GM18867 (cell line): ENCODE measurements around the gene VPS37B.
"Not testable (repeated sequence)": the region's sequence is repeated elsewhere in the genome, so short reads cannot be mapped to it uniquely, and the experiment has no call there.

Source experiments
- ATAC-seq: cut with Tn5 transposase; IDR thresholded peaks from one replicate; pipeline ENCODE4 v1.9.1; 2021; ENCODE audit warnings: mild to moderate bottlenecking, moderate library complexity; ENCODE audit not compliant: unreplicated experiment

The VPS37B gene, protein sequence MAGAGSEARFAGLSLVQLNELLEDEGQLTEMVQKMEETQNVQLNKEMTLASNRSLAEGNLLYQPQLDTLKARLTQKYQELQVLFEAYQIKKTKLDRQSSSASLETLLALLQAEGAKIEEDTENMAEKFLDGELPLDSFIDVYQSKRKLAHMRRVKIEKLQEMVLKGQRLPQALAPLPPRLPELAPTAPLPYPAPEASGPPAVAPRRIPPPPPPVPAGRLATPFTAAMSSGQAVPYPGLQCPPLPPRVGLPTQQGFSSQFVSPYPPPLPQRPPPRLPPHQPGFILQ

DNA sequence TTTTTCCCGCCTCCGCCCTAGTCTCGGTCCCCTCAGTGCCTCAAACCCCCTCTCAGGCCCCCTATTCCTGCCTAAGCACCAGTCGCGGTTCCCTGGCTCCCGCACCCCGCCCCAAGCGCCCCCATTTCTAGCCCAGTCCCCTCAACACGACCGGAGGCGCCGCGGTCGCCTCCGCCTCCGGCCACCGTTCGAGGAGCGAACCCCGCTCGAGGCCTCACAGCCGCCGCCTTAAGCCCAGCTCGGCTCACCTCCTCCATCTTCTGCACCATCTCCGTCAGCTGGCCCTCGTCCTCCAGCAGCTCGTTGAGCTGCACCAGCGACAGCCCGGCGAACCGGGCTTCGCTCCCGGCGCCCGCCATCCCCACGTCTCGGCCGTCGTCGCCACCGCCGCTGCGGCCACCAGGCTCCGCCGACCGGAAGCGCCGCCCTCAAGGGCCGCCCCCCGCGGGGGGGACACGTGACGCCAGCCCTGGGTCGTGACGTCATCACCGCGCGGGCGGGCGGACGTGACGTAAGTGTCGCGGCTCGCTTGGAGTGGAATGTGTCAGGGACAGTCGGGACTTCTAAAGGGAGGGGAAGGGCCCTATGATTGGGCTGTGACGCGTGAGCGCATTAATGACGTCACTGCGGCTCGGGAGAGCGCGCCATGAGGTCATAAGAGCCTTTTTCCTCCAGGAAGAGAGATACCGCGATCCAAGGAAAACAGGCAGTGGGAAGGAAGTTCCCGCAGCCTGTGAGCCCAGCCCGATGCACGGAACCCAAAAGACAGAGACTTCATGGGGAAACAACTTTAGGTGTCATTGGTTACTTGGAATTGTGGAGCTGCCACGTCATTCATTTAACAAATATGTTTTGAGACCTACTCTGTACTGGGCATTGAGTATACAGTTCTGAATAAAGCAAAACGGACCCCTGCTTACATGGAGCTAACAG is at the start of gene VPS37B:
Gene VPS37B (minus strand): TSS at position 421 of the 933 bp plus-strand sequence. CDS start 62 bp downstream, at position 359.
- ATAC-seq, result peak; percentile 45

DNA sequence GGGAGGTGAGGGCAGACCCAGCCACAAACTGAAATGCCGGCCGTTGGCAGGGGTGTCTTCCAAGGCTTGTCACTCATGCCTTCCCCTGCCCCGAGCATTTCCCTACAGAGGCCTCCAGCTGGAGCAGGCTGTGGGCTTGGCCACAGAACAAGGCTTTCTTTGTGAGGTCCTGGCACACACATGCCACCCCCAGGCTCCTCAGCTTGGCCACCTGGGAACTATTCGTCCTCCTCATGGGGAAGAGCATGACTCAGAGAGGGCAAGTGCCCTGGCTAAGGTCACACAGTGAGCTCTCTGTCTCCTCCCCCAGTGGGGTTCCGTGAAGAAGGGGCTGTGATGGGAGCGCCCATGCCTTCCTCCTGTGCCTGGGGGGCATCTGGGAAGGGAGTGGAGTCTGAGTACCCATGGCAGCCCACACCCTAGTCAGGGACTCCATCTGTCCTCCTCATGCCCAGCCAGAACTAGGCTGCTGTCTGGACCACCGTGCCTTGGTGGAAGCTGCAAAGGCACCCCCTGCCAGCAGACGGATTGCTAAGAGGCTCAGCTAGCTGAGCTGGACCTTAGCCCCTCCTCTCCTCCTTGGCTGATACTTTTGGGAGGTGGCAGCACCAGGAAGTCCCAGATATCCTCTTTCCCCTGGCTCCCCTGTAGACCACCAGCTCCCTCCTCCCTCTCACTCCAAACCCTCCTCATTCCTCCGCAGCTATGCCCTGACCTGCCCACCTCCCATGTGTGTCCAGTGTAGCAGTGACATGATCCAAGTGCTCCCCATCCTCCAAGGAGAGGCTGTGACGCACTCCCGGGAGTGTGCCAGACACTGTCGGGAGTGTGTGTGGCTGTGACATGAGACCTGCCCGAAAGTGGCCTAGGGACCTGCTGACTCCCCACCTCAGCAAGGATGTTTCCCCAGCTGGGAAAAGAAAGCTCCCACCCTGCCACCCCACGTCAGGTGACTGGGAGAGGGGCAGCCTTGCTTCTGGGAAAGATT is 49.0 kb upstream of the VPS37B start:
- ATAC-seq, result no peak

DNA sequence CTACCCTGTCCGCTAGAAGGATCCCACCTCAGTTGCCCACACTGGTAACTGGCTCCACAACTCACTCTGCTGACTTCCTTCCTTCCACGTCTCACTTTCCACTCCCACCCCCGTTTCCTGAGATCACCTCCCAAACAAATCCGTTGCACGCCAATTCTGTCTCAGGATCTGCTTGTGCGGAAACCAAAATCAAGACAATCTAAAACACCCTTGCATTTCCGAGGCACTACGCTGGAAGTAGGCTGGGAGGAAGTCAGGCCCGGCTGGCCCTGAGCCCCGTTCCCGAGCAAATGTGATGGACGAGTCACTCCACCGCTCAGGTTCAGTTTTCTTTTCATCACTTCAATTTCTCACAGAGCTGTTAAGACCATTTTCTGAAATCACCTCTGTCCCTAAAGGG is 47.3 kb upstream of the VPS37B start:
- no peak for ATAC-seq

DNA sequence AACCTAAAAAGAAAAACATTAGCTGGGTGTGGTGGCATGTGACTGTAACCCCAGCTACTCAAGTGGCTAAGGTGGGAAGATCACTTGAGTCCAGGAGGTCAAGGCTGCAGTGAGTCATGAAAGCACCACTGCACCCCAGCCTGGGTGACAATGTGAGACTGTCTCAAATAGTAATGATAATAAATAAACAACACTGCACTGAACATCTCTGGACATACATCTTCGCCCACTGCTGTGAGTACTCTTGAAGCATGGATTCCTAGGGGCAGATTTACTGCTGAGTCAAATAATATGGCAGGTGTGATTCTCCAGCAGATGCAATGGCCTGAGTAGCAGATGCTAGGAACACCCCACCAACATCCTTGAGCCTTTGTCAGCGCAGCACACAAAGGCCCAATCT is 46.7 kb upstream of the VPS37B start:
- ATAC-seq, result no peak

DNA sequence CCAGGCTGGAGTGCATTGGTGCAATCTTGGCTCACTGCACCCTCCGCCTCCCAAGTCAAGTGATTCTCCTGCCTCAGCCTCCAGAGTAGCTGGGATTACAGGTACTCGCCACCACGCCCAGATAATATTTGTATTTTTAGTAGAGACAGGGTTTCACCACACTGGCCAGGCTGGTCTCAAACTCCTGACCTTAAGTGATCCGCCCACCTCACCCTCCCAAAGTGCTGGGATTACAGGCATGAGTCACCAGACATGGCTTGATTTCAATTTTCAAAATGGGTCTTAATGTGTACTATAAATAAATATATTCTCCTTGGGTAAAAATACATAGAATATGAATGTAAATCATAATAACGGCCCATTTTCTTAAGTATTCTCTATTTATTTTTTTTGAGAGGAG is 45.4 kb upstream of the VPS37B start:
- ATAC-seq, result not testable (repeated sequence)

DNA sequence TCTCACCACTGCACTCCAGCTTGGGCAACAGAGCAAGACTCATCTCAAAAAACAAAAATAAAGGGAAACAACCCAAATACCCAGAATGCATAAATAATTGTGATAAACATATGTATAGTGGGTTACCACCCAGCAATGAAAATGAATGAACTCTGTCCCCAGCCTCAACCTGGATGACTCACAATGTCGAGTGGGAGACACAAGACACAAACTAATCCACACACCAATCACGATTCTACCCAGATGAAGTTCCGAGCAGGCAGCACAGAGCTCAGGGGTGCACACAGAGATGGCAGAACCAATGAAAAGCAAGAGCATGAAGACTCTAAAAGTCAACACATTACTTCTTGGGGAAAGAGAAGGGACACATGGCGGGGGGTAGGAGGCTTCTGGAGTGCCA is 43.2 kb upstream of the VPS37B start:
- ATAC-seq, result no peak

DNA sequence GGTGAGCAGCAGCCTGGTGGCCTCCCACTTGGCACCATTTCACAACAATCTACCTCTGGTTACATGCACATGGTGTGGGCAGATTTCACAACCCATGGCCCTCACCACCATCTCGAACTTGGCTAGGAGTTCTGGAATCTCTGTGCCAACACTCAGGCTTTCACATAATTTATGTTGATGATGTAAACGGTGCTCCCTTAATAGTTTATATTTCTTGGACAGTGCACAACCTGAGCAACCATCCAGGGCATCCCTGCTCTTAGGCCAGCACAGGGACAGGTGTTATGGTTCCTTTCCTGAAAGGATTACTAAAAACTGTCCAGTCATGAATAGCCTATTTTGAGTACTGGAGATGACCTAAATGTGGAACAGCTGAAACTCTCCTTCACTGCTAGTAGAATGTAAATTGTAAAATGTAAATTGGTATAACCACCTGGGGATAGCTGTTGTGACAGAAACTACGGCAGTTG is 41.7 kb upstream of the VPS37B start:
- ATAC-seq, result no peak

DNA sequence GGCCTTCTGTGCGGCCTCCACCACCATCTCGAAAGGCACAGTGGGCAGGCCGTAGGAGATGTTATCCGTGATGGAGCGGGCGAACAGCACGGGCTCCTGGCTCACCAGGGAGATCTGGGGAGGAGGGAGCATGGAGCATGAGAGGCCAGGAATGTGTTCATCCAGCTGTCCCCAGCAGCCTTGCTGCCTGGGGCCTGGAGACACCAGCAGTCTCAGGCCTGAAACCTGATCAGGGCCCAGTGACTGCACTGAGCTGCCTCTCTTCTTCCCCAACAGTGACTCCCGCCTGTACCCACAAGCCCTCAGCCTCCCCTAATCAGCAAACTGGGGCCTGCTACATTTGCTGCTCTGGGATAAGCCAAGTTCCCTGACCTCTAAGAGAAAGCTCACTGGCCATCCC is 39.4 kb upstream of the VPS37B start:
- ATAC-seq, result no peak

DNA sequence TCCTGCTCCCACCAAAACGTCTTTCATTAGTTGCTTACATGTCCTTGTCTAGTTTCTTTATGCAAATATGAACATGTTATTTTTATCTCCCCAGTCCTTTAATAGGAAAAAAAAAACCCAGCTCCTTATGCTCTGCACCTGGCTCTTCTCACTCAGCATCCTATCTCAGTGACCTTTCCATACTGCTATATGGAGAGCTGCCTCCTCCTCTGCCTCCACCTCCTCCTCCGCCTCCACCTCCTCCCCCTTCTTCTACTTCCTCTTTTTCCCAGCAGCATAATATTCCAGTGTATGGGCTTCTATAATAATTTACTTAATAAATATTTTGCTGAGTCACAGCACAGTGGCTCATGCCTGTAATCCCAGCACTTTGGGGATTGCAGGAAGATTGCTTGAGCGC is 38.8 kb upstream of the VPS37B start:
- ATAC-seq, result no peak

DNA sequence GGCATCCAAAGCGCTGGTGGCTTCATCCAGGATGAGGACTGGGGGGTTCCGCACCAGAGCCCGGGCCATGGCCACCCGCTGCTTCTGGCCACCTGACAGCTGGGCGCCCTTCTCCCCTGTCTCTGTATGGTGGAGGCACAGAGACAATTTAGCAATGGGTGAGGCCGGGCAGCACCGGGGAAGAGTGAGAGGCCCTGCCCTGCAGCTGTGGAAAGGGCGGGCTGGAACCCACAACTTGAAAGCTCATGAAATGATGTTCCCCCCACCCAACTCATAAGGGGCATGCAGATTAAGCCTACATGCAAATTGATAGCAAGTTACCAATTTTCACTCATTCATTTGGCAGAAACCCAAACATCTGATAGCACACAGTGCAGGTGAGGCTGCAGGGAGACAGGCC is 36.3 kb upstream of the VPS37B start:
- ATAC-seq, result no peak

DNA sequence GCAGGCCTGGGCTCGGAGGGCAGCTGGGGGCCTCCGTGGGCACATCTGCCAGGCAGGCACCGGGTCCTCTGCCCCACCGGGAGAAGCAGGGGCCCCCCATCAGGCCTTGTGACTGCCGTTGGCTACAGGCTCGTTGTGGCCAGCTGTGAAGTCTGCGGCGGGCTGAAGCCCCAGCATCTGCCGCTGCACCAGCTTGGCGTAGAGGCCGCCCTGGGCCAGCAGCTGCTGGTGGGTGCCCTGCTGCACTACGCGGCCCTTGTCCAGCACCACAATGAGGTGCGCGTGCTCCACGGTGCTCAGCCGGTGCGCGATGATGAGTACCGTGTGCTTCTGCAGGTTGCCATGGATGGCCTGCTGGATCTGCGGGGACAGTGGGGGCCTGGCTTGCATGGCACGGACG is 33.9 kb upstream of the VPS37B start:
- ATAC-seq, result no peak

DNA sequence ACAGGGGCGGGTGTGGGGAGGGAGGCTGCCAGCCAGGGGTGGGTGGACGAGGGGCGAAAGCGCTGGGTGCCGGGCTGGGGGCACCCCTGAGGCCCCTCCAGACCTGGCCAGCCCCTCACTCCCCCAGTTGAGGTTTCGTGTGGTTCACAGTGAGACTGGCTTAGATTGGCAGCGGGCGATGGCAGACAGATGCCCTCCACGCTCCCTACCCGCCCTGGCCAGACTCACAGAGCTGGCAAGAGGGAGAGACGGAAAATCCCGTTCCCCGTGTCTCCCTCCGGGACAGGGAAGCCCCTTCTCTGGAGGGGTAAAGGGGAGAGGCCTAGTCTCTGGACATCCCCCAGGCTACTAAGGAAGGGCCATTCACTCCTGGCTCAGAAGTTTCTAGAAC is 33.2 kb upstream of the VPS37B start:
- ATAC-seq, result no peak

DNA sequence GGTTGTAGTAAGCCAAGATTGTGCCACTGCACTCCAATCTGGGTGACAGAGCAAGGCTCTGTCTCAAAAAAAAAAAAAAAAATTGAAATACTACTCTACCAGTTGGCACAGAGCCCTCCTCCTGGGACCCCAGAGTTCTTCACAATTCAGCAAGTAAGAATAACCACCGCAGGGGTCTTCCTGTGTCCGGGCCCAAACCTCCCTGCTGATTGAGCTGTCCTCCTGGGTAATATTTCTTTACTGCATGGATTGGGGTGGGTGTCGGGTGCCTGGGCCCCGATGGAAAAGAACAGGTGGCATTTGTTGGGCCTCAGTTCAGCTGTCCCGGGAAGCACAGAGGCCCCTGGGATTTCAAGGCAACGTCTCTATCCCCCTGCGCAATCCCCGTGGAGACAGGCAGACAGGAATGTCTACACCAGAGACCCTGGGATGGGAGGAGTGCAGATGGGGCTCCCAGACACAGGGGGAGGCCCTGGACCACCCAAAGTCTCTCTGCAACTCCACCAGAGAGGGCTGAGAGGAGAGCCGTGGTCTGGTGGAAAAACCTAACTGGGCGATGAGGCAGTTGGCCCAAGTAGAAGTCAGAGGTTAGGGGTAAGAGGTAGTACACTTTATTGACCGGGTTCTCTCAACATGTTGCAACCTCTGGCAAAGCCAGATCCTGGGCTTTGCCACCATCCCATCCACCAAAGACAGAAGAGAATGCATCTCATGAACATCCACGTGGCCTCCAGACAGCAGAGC is 32.7 kb upstream of the VPS37B start:
- ATAC-seq, result no peak

DNA sequence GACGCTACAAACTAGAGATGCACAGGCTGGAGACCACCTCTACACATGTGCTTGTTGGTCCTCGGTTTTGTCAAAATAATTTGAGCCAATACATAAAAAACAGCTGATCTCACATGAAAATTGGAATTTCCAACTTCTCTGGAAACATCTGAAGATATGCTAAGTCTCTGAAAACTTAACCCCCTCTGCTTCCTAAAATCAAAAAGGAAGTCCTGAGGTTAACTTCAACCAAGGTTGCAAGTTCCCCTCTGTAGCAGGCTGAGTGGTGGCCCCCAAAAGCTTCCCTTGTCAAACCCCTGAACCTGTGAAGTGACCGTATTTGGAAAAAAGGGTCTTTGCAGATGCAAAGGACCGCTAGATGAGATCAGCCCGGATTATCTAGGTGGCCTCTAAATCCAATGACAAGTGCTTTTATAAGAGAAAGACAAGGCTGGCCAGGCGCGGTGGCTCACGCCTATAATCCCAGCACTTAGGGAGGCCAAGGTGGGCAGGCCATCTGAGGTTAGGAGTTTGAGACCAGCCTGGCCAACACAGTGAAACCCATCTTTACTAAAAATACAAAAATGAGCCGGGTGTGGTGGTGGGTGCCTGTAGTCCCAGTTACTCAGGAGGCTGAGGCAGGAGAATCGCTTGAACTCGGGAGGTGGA is 32.0 kb upstream of the VPS37B start:
- no peak for ATAC-seq

DNA sequence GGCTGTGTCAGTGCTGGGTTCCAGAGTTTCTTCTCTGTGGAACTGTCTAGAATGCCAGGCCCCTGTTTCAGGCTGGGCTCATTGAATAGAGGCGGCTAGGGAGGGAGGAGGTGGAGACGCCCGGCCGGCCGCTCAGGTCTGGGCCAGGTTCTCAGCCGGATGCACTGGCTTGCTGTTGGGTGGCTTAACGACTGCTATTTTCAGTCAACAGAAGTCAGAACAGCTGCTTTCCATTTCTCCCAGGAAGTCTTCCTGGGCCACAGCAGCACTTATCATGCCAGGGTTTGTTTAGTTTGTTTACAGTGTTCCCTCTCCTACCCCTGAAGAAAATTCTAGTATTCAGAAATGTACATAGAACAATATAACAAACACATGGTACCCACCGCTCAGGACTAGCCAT is 26.0 kb upstream of the VPS37B start:
- no peak for ATAC-seq

DNA sequence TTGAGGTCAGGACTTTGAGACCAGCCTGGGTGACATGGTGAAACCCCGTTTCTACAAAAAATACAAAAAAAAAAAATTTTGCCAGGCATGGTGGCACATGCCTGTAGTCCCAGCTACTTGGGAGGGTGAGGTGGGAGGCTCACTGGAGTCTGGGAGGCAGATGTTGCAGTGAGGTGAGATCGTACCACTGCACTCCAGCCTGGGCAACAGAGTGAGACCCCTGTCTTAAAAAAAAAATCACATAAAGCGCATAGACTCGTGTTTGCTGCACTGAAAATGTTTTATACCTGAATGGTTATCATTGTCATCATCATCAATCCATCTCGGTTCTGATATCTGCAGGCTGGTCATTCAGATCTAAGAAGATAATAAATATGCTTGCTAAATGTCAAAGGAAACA is 24.8 kb upstream of the VPS37B start:
- ATAC-seq, result no peak

DNA sequence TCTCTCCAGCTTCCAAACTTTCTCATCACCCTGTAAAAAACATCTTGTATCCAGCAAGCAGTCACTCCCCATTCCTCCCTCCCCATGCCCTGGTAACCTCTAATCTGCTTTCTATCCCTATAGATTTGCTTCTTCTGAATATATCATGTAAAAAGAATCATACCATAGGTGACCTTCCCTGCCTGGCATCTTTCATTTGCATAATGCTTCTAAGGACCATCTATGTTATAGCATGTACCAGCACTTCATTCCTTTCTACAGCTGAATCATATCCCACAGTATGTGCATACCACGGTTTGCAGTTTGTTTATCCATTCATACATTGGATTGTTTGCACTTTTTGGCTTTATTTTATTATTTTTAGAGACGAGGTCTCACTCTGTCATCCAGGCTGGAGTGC is 22.9 kb upstream of the VPS37B start:
- no peak for ATAC-seq

DNA sequence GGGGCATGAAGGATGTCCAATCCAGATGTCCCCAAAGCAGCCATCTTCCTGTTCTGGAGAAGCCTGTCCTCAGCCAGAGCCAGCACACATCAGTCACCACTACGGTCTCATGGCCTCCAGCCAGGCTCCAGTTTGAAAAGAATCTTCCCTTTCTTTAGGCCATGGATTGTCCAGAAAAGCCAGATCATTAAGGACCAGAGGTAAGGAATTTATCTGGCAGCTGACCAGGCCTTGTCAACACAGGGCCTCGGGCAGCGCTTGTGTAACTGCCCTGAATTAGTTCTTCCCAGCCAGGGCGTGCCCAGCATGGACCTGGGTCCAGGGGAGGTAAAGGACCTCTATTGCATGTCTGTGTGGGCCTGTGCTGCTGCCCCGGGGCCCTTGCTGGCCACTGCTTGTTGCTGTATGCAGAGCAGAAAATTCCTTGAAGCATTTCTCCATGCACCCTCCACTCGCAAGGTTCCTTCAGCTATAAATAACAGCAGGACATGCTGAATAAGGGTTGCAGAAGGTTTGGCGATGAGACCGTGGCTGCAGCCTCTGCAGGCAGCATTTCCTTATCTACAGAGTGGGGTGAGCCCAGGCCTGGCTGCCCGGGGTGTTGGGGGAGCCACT is 21.7 kb upstream of the VPS37B start:
- no peak for ATAC-seq
